Measurements from ENCODE around the gene ZC3H7A.

Gene ZC3H7A, protein sequence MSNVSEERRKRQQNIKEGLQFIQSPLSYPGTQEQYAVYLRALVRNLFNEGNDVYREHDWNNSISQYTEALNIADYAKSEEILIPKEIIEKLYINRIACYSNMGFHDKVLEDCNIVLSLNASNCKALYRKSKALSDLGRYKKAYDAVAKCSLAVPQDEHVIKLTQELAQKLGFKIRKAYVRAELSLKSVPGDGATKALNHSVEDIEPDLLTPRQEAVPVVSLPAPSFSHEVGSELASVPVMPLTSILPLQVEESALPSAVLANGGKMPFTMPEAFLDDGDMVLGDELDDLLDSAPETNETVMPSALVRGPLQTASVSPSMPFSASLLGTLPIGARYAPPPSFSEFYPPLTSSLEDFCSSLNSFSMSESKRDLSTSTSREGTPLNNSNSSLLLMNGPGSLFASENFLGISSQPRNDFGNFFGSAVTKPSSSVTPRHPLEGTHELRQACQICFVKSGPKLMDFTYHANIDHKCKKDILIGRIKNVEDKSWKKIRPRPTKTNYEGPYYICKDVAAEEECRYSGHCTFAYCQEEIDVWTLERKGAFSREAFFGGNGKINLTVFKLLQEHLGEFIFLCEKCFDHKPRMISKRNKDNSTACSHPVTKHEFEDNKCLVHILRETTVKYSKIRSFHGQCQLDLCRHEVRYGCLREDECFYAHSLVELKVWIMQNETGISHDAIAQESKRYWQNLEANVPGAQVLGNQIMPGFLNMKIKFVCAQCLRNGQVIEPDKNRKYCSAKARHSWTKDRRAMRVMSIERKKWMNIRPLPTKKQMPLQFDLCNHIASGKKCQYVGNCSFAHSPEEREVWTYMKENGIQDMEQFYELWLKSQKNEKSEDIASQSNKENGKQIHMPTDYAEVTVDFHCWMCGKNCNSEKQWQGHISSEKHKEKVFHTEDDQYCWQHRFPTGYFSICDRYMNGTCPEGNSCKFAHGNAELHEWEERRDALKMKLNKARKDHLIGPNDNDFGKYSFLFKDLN

DNA sequence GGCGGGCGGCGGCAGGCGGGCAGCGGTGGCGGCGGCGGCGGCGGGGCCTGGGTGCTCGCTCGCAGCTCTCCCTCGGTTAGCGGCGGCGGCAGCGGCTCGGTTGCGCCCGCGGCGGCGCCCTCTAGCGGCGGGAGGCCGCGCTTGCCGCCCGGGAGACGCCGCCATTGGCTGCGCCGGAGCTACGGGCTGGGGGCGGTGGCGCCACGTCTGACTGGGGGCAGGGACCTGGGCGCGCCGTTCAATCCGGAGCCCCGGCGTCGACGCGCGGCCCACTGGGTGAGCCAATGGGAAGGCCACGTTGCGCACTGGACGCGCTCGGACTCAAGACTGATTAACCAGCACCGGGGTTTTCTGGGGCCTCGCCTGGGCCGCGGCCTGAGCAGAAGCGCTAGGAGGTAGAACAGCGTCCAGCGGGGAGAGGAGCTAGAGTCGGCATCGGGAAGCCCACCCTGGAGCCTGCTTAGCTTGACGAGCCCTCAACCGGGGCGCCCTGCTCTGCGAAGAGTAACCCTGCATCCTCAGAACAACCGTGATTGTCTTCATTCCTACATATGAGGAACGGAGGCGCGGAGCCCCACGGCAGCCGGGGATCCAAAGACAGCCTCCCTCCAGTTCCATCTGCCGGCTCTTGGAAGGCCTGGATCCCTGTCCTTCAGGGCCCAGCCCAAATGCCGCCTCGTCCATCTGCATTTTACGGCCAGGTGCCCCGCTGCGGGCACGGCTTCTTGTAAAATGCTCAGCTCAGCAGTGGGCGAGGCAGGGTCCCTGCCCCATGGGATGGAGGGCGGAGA, at the start of gene ZC3H7A:
ZC3H7A (minus strand) TSS at position 93 of the 791 bp plus-strand sequence. CDS start 14,904 bp downstream, outside the sequence.
- peak; percentile 98 for ATAC-seq

DNA sequence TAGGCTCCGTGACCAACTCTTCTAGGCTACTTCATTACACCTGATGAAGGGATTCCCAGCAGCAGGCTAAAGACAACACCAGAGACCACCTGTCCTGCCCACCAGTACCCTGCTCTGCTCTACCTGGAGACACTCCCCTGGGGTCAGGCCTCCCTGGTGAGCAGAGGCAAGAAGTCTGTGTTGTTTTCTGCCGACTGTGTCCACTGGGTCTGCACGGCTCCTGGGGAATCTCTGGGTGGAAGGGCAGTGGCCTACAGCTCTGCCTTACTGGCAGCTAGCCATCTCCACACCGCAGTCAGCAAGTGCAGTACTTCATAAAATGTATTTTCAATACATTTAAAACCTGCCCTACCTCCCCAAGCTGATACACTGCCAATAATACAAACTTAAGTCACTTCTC, 47.4 kb upstream of the ZC3H7A start:
- TF ChIP-seq ZFP3 (CRISPR knock-in tag; IDR thresholded peaks at IDR 0.05) (no peak), SNAI2 (CRISPR knock-in tag; IDR thresholded peaks at IDR 0.05) (no peak), GLIS3 (CRISPR knock-in tag; IDR thresholded peaks at IDR 0.05) (no peak), ZNF565 (CRISPR knock-in tag; conservative IDR thresholded peaks at IDR 0.05; ENCODE audit: low read depth) (no peak), TOX (CRISPR knock-in tag; IDR thresholded peaks at IDR 0.05; ENCODE audit: borderline replicate concordance) (no peak), ARNTL (CRISPR knock-in tag; IDR thresholded peaks at IDR 0.05; ENCODE audit: borderline replicate concordance, low read depth) (no peak), ZC3H10 (CRISPR knock-in tag; IDR thresholded peaks at IDR 0.05) (no peak), RARB (CRISPR knock-in tag; IDR thresholded peaks at IDR 0.05) (no peak), BACH2 (CRISPR knock-in tag; IDR thresholded peaks at IDR 0.05; ENCODE audit: borderline replicate concordance) (no peak), ESRRG (CRISPR knock-in tag; IDR thresholded peaks at IDR 0.05) (no peak)
- TF ChIP-seq, protein P1, sequence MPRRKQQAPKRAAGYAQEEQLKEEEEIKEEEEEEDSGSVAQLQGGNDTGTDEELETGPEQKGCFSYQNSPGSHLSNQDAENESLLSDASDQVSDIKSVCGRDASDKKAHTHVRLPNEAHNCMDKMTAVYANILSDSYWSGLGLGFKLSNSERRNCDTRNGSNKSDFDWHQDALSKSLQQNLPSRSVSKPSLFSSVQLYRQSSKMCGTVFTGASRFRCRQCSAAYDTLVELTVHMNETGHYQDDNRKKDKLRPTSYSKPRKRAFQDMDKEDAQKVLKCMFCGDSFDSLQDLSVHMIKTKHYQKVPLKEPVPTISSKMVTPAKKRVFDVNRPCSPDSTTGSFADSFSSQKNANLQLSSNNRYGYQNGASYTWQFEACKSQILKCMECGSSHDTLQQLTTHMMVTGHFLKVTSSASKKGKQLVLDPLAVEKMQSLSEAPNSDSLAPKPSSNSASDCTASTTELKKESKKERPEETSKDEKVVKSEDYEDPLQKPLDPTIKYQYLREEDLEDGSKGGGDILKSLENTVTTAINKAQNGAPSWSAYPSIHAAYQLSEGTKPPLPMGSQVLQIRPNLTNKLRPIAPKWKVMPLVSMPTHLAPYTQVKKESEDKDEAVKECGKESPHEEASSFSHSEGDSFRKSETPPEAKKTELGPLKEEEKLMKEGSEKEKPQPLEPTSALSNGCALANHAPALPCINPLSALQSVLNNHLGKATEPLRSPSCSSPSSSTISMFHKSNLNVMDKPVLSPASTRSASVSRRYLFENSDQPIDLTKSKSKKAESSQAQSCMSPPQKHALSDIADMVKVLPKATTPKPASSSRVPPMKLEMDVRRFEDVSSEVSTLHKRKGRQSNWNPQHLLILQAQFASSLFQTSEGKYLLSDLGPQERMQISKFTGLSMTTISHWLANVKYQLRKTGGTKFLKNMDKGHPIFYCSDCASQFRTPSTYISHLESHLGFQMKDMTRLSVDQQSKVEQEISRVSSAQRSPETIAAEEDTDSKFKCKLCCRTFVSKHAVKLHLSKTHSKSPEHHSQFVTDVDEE (CRISPR knock-in tag; IDR thresholded peaks at IDR 0.05), result no peak
- TF ChIP-seq, protein P2, sequence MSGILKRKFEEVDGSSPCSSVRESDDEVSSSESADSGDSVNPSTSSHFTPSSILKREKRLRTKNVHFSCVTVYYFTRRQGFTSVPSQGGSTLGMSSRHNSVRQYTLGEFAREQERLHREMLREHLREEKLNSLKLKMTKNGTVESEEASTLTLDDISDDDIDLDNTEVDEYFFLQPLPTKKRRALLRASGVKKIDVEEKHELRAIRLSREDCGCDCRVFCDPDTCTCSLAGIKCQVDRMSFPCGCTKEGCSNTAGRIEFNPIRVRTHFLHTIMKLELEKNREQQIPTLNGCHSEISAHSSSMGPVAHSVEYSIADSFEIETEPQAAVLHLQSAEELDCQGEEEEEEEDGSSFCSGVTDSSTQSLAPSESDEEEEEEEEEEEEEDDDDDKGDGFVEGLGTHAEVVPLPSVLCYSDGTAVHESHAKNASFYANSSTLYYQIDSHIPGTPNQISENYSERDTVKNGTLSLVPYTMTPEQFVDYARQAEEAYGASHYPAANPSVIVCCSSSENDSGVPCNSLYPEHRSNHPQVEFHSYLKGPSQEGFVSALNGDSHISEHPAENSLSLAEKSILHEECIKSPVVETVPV (CRISPR knock-in tag; IDR thresholded peaks at IDR 0.05), result no peak
- TF ChIP-seq, protein P3, sequence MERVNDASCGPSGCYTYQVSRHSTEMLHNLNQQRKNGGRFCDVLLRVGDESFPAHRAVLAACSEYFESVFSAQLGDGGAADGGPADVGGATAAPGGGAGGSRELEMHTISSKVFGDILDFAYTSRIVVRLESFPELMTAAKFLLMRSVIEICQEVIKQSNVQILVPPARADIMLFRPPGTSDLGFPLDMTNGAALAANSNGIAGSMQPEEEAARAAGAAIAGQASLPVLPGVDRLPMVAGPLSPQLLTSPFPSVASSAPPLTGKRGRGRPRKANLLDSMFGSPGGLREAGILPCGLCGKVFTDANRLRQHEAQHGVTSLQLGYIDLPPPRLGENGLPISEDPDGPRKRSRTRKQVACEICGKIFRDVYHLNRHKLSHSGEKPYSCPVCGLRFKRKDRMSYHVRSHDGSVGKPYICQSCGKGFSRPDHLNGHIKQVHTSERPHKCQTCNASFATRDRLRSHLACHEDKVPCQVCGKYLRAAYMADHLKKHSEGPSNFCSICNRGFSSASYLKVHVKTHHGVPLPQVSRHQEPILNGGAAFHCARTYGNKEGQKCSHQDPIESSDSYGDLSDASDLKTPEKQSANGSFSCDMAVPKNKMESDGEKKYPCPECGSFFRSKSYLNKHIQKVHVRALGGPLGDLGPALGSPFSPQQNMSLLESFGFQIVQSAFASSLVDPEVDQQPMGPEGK (CRISPR knock-in tag; IDR thresholded peaks at IDR 0.05; ENCODE audit: borderline replicate concordance), result no peak
- no peak for ATAC-seq

More for the DNA sequence above, at the start of gene ZC3H7A:
- no peak for TF ChIP-seq SNAI2 (CRISPR knock-in tag; IDR thresholded peaks at IDR 0.05)
- no peak for TF ChIP-seq ZC3H10 (CRISPR knock-in tag; IDR thresholded peaks at IDR 0.05)
- TF ChIP-seq CSDC2 (CRISPR knock-in tag; IDR thresholded peaks at IDR 0.05), result 0 out of 2 replicates have a peak, but pooled peaks have one; percentile 19

DNA sequence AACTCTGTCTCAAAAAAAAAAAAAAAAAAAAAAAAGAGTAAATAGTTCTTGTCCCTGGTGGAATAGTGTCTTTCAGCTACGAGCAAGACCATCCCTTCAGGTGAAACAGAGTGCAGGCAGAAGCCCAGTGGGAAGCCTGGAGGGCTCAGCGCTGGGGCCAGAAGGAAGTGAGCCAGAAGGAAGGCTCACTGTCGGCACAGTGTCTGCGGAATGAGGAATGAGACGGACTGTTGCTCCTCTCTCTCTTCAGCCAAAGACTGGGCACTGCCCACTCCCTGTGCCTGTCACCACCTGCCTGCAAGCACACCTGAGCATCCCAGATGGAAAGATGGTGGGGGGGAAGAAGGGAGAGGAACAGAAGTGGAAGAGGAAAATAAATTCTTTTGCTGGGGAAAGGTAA, 46.8 kb upstream of the ZC3H7A start:
- no peak for ATAC-seq
- TF ChIP-seq ARNTL (CRISPR knock-in tag; IDR thresholded peaks at IDR 0.05; ENCODE audit: borderline replicate concordance, low read depth), result no peak
- no peak for TF ChIP-seq ZNF8 (CRISPR knock-in tag; IDR thresholded peaks at IDR 0.05)
- TF ChIP-seq, protein P3 (CRISPR knock-in tag; IDR thresholded peaks at IDR 0.05; ENCODE audit: borderline replicate concordance), result no peak

DNA sequence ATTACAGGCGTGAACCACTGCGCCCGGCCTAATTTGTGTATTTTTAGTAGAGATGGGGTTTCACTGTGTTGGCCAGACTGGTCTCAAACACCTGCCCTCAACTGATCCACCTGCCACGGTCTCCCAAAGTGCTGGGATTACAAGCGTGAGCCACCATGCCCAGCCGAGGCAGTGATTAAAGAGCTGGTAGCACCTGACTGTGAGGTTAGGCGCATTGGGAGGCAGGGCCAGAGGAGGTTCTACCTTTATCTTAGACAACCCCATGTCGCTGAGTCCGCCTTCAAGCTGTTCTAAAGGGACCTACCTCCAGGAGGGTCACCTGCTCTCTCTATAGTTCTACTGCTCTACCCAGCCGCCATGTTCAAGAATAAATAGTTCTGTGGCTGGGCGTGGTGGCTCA, 46.1 kb upstream of the ZC3H7A start:
- ATAC-seq, result no peak

More for the DNA sequence above, 46.1 kb upstream of the ZC3H7A start:
- TF ChIP-seq ARNTL (CRISPR knock-in tag; IDR thresholded peaks at IDR 0.05; ENCODE audit: borderline replicate concordance, low read depth), result no peak
- TF ChIP-seq PPARA (CRISPR knock-in tag; IDR thresholded peaks at IDR 0.05; ENCODE audit: borderline replicate concordance), result no peak
- no peak for TF ChIP-seq GLIS3 (CRISPR knock-in tag; IDR thresholded peaks at IDR 0.05)
- TF ChIP-seq ESRRG (CRISPR knock-in tag; IDR thresholded peaks at IDR 0.05), result no peak
- TF ChIP-seq BACH2 (CRISPR knock-in tag; IDR thresholded peaks at IDR 0.05; ENCODE audit: borderline replicate concordance), result no peak
- TF ChIP-seq, protein P4, sequence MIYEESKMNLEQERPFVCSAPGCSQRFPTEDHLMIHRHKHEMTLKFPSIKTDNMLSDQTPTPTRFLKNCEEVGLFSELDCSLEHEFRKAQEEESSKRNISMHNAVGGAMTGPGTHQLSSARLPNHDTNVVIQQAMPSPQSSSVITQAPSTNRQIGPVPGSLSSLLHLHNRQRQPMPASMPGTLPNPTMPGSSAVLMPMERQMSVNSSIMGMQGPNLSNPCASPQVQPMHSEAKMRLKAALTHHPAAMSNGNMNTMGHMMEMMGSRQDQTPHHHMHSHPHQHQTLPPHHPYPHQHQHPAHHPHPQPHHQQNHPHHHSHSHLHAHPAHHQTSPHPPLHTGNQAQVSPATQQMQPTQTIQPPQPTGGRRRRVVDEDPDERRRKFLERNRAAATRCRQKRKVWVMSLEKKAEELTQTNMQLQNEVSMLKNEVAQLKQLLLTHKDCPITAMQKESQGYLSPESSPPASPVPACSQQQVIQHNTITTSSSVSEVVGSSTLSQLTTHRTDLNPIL (CRISPR knock-in tag; IDR thresholded peaks at IDR 0.05; ENCODE audit: low read depth), result no peak

Measured in SK-N-SH treated with all-trans-retinoic acid at 6 μM for 48 hours (cell line).